Smooth muscle cell of the brain vasculature (primary cell): ENCODE results near the gene ABHD17C.
"Not testable (repeated sequence)": the region's sequence is repeated elsewhere in the genome, so short reads cannot be mapped to it uniquely, and the experiment has no call there.

Experiments used
- DNase-seq: peaks from one replicate; pipeline ENCODE4 v3.0.0-alpha.2; 2012; ENCODE audit warnings: low read depth, low spot score

Gene ABHD17C

GRCh38 chr15:80695099-80695910 lies at the start of gene ABHD17C:
Gene ABHD17C (plus strand): TSS chr15:80695310. CDS start chr15:80695430, 120 bp downstream.
- no peak for DNase-seq

- no peak for DNase-seq
These were observed 49.5 kb upstream of the ABHD17C start for GRCh38 chr15:80645494-80646065.

DNA sequence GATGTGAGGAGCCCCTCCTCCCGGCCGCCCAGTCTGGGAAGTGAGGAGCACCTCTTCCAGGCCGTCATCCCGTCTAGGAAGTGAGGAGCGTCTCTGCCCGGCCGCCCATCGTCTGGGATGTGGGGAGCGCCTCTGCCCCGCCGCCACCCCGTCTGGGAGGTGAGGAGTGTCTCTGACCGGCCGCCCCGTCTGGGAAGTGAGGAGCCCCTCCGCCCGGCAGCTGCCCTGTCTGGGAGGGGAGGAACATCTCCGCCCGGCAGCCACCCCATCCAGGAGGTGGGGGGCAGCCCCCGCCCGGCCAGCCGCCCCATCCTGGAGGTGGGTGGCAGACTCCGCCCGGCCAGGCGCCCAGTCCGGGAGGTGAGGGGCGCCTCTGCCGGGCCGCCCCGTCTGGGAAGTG lies 47.7 kb upstream of the ABHD17C start:
- DNase-seq = not testable (repeated sequence)

DNA sequence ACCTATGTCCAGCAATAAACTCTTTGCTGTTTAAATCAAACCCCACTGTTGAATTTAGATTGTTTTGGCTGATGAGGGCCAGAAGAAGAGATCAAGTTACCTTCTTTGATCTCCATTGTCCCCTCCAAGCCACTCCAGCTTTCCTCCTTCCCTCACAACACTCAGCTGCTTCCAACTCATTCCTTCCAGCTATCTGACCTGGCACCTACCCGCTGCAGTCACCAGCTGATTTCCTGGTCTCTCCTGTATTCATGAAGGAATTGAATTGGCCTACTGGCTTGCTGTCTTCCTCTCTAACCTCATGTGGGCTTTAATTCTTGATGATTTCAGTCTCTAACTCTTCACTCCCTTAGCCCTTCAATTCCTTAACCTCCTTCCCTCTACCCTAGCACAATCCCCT lies 40.8 kb upstream of the ABHD17C start:
- DNase-seq = no peak

DNA sequence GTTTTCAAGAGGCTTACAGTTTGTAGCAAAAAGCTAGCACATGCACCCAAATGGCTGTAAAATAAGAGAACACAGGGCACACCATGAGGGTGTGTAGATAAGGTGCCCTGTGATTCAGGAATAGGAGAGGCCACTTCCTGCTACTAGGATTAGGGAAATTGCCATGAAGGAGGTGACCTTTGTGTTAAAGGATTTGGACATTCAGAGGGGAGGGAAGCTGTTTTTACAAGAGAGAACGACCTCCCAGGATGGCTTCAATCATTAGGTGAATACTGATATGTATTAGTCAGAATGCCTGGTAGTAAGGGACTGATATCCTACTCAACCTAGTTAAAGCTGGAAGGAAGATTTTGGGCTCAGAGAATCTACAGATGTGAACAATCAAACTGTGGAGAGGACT lies 35.7 kb upstream of the ABHD17C start:
- DNase-seq = no peak

- no peak for DNase-seq
These were observed 35.0 kb upstream of the ABHD17C start for GRCh38 chr15:80660119-80660518.

- DNase-seq = no peak
These were observed 33.0 kb upstream of the ABHD17C start for GRCh38 chr15:80662129-80662528.

DNA sequence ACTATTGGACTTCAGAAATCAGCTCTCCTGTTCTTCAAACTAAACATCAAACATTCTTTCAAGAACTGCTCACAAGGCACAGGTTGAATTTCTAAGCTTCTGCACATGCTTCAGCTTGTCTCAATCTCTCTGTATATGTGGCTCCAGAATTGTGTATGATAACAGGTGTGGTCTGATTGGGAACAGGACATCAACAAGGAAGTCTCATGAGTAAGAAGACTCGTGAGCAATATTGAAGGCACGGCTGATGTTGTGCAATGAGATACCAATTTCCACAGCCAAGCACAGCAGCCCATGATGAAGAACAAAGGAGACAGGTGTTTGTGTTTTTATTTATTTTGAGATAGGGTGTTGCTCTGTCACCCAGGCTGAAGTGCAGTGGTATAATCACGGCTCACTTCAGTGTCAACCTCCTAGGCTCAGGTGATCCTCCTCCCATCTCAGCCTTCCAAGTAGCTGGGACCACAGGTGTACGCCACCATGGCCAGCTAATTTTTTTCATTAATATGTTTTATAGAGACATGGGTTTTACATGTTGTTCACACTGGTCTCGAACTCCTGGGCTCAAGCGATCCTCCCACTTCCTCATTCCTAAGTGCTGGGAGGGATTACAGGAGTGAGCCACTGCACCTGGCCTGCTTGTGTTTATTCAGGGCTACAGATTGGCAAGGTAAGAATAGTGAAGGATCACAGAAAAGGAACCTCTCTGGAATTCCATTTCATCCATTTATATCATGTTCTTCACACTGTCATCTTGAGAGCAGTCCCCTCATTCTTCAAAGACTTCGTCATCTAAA lies 32.2 kb upstream of the ABHD17C start:
- DNase-seq = no peak

DNA sequence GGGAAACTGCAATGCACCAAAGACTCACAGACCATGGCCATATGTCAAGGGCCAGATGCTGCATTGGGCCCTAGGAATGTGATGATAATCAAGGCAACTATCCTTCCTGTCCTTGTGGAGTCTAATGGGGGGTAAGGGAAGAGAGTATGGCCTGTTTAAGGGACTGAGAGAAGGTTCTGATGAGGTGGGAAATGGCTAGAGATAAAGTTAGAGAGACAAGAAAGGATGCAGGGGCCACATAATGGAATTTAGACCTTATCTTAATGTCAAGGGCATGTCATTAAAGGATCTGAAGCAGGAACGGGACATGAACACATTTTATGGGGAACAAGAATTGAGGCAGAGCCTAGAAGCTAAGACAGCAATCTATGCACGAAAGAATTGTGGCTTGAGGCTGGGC lies 30.0 kb upstream of the ABHD17C start:
- DNase-seq = no peak

- DNase-seq = no peak
These were observed 27.2 kb upstream of the ABHD17C start for GRCh38 chr15:80667936-80668335.

GRCh38 chr15:80668546-80669236 lies 26.4 kb upstream of the ABHD17C start:
- no peak for DNase-seq

DNA sequence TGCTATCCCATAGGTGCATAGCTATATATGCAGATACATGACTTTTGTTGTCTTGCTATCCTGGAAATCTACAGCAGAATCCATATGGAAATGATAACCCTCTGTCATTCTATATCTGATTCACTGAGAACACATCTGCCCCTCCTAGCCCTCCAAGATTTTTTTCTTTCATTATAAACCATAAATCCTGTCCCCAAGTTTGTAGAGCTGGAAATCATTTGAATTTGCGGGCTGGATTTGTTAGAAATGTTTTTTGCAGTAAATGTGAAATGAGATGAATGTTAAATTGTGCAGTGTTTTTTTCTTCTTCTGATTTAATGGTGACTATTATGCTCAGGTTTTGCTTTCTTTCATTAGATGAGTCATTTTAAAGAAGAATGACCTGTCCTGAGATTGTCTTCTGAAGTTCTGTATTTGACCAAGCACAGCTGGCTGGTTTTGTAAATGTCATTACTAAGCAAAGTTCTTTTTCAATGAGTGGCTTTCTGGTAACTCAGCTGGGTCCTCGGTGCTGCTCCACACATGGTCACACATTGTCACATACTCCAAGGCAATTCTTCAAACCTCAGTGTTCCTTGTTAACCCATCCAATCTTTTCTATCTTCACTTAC lies 25.3 kb upstream of the ABHD17C start:
- no peak for DNase-seq

- no peak for DNase-seq
These were observed 21.4 kb upstream of the ABHD17C start for GRCh38 chr15:80673561-80674244.

GRCh38 chr15:80674245-80674614 lies 20.9 kb upstream of the ABHD17C start:
- DNase-seq = no peak

GRCh38 chr15:80677041-80677440 lies 18.1 kb upstream of the ABHD17C start:
- no peak for DNase-seq

- DNase-seq = no peak
These were observed 15.8 kb upstream of the ABHD17C start for GRCh38 chr15:80679167-80679803.

DNA sequence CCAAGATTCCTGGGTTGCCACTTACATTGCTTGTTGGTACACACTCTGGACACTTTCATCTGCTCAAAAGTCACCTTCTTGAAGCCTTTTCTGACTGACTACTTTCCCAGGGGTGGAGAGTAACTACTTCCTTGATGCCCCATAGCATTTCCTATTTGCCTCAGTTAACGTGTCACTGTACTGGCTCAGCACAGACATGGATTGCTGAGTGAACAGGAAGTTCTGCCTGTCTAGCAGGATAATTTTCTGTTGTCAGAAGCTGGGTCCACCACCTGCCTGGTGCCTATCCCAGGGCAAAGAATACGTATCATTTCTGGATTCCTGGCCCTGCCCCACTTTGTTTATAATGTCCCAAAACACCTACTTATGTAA lies 15.3 kb upstream of the ABHD17C start:
- no peak for DNase-seq

- DNase-seq = no peak
These were observed 12.9 kb upstream of the ABHD17C start for GRCh38 chr15:80682201-80682600.

DNA sequence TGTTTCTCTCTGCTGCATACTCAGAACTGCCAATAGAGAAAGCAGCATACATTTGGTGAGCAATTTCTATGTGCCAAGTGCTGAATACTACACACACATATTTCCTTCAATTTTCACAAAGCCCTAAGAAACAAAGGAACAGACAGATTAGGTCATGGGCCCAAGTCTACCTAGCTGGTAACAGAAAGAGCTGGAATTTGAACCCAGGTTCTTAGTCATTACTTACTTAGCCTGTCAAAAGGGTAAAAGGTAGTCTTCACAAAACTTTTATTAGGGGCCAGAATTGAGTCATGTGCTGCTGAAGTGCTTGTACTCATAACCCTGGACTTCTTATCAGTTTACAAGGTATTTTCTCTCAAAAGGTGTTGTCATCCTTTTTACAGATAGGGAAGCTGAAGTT lies 10.4 kb upstream of the ABHD17C start:
- no peak for DNase-seq

GRCh38 chr15:80685628-80686027 lies 9.5 kb upstream of the ABHD17C start:
- DNase-seq = no peak

GRCh38 chr15:80689294-80689693 lies 5.8 kb upstream of the ABHD17C start:
- DNase-seq = no peak
